CD4-positive, alpha-beta T cell treated with Interferon gamma for 1 hour (primary cell): Measurements from ENCODE around the gene SGPP1.
"Not testable (repeated sequence)": the region's sequence is repeated elsewhere in the genome, so short reads cannot be mapped to it uniquely, and the experiment has no call there.

Experiments
- DNase-seq: peaks from one replicate; pipeline ENCODE4 v3.0.0-alpha.2; 2020

The SGPP1 gene

GRCh38 chr14:63727736-63728728, at the start of gene SGPP1:
Gene SGPP1 (minus strand): TSS chr14:63728065. CDS start chr14:63727944, 121 bp downstream.
- DNase-seq: peak; percentile 84

GRCh38 chr14:63777024-63777423, 49.2 kb upstream of the SGPP1 start:
- no peak for DNase-seq

GRCh38 chr14:63773504-63773903, 45.6 kb upstream of the SGPP1 start:
- no peak for DNase-seq

GRCh38 chr14:63770187-63770807, 42.4 kb upstream of the SGPP1 start:
- peak; percentile 50 for DNase-seq

GRCh38 chr14:63766611-63767010, 38.7 kb upstream of the SGPP1 start:
- DNase-seq: no peak

- no peak for DNase-seq
These were observed 36.8 kb upstream of the SGPP1 start for GRCh38 chr14:63764620-63765139.

- DNase-seq: no peak
These were observed 36.2 kb upstream of the SGPP1 start for GRCh38 chr14:63764103-63764502.

GRCh38 chr14:63761351-63762117, 33.7 kb upstream of the SGPP1 start:
- DNase-seq: no peak

GRCh38 chr14:63760014-63760413, 32.1 kb upstream of the SGPP1 start:
- no peak for DNase-seq

- DNase-seq: no peak
These were observed 31.6 kb upstream of the SGPP1 start for GRCh38 chr14:63759456-63759855.

- DNase-seq: no peak
These were observed 29.3 kb upstream of the SGPP1 start for GRCh38 chr14:63757211-63757610.

- no peak for DNase-seq
These were observed 24.7 kb upstream of the SGPP1 start for GRCh38 chr14:63752449-63753169.

- not testable (repeated sequence) for DNase-seq
These were observed 23.2 kb upstream of the SGPP1 start for GRCh38 chr14:63751076-63751475.

- DNase-seq: no peak
These were observed 20.0 kb upstream of the SGPP1 start for GRCh38 chr14:63747846-63748245.

- peak; percentile 52 for DNase-seq
These were observed 18.1 kb upstream of the SGPP1 start for GRCh38 chr14:63745858-63746425.

- DNase-seq: no peak
These were observed 17.4 kb upstream of the SGPP1 start for GRCh38 chr14:63745272-63745671.

- no peak for DNase-seq
These were observed 9.7 kb upstream of the SGPP1 start for GRCh38 chr14:63737582-63738006.

- no peak for DNase-seq
These were observed 7.9 kb upstream of the SGPP1 start for GRCh38 chr14:63735720-63736119.

GRCh38 chr14:63730659-63731058, 2.8 kb upstream of the SGPP1 start:
- DNase-seq: no peak

- DNase-seq: peak; percentile 6
These were observed 582 bp downstream of the SGPP1 start for GRCh38 chr14:63727231-63727735.

GRCh38 chr14:63726499-63726898, 1.4 kb downstream of the SGPP1 start:
- DNase-seq: no peak
